GM19468 (cell line): ENCODE data around the gene APBA2.

Experiments used
- ATAC-seq: cut with Tn5 transposase; IDR thresholded peaks from one replicate; pipeline ENCODE4 v1.9.1; 2021; ENCODE audit warnings: mild to moderate bottlenecking, moderate library complexity, moderate number of reproducible peaks; ENCODE audit not compliant: unreplicated experiment; ENCODE audit errors: extremely low read depth

APBA2 gene

DNA sequence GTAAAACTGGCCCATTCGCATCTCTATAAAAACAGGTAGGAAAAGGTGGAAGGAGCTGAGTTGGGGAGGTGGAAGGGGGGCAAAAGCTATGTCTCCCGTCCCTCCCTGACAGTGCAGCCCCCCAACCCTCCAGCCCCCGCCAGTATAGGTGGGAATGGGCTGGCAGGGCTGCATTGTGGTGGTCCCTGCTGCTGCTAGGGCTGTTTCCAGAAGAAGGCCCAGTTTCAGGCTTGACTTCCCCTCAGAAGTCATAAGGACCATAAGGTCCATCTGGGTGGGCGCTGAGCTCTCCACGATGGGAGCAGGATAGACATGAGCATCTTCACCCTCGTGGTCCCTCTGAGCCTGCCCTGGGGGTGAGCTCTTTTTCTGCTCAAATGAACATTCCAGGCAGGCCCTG is 44.2 kb downstream of the APBA2 start:
- no peak for ATAC-seq

DNA sequence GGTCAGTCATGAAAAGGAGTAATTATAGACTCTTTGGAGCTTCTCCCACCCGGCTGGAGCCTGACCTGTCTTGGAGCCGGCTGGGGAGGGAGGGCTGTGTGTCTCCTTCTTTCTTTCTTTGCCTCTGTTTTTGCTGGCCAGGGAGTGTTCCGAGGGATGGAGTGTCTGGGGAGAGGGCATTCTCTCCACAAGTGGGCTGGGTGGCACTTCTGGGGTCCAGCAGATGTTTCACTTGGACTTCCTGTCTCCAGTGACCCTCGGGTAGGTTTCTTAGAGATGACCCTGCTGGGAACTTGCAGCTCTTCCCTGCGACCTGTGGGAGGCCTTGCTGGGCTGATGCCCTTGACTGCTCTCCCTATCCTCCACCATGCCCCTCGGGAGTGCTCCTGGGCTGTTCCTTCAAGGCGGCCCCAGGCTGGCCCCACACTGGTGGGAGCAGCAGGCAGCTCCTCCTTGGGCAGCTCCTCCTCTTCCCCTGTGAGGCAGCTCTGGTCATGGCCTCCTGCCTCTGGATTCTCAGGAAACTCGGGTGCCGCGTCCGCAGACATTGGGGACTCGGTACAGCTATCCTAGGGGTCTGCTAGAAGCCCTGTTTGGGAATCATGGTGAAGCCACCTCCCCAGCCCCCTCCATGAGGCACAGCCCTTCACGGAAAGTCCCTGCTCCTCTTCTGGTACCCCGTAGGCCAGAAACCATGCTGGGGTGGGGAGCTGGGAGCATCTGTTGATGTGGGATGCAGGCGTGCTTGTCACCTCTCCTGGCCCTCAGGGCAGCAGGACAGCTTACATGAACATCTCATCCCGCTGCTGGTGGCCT is 44.9 kb downstream of the APBA2 start:
- ATAC-seq, result no peak

DNA sequence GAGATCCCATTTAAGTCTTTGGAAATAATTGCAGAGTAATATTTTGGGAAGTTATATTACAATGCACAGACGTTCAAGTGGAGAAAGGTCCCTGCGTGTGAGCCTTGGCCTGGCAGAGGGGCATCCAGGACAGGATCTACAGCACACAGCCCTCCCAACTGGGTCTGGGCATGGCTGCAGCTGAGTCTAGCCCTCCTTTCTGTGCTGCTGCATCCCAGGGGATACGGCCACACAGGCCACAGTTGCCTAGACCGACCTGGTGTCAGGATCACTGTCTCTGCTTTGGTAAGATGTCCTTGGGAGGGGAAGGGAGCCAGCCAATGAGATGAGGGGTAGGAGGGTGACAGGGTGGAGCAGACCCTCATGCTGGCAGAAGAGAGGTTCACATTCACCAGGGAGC is 46.1 kb downstream of the APBA2 start:
- no peak for ATAC-seq

DNA sequence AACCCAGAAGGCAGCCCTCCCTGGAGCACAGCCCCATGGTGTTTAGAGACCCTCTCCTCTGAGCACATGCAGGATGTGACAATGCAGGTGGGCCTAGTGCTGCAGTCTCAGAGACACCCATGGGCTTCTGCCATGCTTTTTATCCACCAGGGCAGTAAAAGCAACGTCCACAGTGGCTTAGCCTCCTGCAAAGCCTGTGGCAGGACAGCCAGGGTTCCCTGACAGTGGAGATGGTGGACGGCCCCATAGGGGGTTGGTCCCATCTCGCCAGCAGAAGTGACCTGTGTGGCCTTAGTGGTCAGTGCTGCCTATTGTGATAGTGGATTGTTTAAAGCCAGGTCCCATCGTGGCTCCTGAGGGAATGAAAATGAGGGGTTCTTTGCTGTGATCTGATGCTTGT is 46.6 kb downstream of the APBA2 start:
- ATAC-seq, result no peak

DNA sequence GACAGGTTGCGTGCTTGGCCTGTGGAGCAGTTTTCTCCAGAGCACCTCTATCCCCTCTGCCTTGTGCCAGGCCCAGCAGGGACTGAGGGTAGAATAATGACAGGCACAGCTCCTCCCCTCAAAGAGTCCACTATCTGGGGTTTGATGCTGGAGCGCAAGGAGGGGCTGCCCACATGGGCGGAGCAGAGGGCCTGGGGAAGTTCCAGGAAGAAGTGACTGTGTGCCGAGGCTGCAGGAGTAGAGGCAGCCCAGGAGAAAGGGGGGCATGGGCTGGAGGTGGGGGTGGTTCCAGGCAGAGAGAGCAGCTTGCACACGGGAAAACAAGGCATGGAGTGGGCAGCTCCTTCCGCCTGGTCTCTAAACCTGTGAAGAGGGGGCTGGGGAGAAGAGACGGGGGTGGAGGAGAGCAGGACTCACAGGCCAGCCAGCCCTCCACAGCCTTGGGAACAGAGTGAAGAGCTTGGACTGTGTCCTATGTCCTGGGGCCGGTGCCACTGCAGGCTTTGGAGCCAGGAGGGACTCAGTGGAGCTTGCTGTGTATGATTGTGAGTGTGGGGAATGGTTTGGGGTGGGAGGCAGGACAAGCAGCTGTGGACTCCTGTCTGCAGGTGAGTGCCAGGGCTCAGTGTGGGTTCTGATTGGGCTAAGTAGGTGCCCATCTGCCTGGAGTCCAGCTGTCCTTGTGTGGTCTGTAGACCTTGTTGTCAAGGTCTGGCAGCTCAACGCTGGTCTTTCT is 48.1 kb downstream of the APBA2 start:
- ATAC-seq, result no peak

DNA sequence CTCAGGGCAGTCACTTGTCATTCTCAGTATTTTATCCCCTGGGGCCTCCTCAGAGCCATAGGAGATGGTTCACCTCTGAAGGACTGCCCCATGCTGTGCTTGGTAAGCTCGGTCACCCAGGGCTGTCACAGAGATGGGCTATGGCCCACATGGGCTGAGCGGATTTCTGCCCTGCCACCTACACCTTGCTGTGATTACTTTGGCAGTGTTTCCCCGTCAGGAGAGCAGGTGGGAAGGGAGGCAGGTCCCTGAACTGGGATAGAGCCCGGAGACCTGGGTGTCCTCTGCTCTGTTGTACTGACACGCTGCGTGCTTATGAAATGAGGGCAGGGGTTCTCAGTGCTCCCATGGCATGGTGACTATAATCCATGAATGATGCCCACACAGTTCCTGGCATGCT is 48.9 kb downstream of the APBA2 start:
- ATAC-seq, result no peak

DNA sequence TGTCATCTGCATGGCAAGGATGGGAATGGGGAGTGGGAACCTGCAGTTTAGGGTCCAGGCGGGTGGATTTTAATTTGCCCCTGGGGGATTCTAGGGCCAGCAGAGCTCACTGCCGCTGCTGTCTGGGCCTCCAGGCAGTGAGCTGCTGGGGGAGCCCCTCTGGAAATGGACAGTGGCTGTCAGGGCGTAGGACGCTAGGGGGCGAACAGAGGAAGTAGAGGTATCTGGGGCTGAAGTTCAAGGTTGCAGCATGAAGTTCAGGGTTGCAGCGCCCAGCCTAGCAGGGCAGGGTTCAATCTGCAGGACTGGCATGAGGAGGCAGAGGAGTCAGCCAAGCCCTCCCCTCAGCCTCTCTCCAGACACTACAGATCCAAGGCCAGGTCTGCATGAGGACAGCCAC is 49.5 kb downstream of the APBA2 start:
- ATAC-seq, result no peak

DNA sequence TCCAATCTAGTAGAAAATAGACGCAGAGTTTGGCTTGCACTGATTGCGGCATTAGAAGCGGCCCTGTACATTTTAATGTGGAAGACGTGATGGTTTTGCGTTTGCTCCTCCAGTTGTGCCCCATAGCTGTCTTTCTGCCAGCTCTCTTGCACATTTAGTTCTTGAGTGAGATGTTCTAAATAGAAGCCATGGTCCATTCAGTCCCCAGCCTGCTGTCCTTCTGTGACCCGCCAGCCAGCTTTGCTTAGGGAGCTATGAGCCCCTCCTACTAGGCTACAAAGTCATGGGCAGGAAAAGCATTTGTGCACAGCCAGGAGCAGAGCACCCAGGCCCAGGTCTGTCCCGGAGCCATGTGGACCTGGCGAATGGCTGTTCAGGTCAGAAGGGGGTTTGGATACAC is 50.3 kb downstream of the APBA2 start:
- no peak for ATAC-seq

DNA sequence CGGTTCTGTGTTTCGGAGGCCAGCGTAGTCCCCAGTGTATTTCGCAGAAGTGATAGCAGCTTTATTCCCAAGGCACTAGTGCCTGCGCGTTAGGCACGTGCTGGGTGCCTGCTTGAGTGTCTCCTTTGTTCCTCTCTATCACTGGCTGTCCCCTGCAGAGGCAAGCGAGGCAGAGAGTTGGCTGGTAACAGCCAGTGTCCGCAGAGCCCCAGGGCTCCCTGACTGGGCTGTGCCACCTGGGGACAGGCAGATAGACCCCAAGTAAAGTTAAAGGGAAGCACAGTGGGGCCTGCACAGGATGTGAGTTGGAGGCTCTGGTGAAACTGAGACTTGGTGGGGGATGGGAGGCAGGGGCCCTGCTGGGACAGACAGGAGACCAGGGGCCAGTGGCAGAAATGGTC is 50.7 kb downstream of the APBA2 start:
- no peak for ATAC-seq

DNA sequence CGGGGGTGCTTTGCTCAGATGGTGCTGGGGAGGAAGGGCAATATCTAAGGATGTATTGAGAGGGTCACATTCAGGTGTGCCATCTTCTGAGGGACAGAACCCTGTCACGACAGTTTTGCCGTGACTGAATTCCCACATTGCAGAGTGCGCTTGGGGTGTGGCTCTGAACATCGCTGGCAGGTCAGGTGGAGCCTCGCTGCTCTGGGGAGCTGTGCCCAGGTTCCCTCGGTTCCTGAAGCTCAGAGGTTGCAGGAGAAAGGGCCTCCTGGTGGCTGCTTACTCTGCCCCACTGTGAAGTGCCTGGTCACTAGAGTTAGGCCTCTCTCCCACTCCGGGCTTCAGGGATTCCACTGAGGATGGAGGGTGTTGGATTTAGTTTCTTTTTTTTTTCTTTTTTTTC is 51.5 kb downstream of the APBA2 start:
- ATAC-seq, result no peak

DNA sequence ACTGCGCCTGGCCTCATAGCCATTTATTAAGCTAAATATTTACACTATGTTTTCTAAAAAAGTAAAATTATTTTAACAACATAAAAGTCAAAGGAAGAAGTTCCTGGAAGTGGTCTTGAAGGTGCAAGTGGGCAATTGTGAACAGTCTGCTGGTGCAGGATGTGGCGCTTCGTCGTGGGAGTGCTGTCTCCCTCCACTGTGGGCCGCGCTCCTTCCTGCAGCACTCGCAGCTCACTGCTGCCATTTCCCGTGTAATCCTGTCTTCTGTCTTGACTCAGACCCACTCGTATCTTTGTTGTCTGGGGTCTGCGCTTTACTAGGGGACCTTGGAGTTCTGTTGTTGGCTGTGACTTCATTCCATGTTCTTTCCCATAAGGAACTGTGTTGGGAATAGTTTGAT is 56.3 kb downstream of the APBA2 start:
- ATAC-seq, result no peak

DNA sequence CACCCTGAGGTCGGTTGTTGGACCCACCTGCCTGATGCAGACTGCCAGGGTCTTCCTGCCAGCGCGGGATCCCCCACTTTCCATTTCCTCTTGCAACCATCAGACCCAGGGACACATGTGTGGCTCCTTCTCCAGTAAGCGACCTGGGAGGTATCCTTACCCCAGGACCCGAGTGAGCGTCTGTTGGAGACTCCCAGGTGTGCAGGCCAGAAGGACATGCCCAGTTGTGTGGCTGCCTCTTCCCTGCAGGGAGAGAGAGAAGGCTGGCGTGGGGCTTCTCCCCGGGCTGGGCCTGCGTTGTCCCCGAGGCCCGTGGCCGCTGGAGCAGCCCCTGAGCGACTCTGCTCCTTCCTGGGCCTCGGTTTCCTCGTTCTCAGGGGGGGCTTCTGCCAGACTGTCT is 56.8 kb downstream of the APBA2 start:
- ATAC-seq, result no peak

DNA sequence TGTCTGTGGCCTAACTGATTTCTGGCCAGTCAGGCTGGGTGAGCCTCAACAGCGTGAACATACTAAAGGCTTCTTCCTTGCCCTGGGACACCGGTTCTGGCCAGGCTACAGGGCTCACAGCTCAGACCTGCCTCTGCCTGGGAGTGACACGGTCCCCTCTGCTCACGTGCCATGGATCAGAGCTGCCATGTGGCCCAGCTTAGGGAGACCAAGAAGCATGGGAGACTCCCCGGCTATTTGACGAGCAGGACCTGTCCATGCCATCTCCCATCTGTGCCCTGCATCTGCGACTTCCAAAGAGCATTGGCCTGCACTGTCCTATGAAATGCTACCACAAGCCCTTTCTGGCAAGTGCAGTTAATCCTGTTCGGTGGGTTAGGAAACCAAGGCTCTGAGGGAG is 57.4 kb downstream of the APBA2 start:
- ATAC-seq, result no peak

DNA sequence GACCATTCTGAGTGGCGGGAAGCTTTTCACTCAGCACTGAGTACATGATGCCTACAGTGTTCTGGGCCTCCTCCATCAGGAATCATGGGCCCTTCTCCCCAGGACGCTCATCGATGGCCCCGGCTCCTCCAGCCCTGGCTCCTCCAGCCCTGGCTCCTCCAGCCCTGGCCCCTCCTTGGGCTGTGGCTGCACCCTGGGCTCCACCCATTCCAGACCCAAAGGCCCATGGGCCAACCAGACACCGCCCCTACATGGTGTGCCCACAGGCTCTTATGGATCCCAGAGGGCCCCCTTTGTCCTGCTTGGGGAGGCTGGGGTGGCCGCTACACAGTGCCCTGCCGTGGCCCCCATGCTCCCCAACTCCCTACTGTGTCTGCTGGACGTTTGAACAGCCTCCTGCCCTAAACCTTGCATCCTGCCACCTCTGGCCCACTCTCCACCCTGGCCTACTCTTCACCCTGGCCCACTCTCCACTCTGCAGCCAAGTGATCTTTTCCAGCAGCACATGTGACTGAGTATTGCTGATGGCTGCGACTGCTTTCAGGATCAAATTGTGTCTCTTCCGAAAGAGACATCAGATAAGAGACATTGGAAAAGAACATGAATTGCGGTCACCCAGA is 57.9 kb downstream of the APBA2 start:
- no peak for ATAC-seq

DNA sequence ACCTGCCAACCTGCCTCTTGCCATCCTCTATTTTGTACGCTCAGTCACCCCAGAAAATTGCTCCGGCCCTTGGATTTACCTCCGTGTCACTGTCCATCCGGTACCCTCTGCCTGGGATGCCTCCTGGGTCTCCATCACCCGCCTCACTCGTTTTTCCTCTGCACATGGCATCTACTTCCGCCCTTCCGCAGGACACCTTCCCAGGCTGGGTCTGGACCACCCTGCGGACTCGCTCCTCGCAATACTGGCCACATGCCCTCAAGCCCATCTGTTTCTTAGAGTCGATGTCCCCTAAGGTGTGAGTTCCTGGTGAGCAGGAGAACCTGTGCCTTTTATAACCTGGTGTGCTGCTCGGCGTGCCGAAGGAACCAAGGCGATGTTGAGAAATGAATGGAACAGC is 58.5 kb downstream of the APBA2 start:
- no peak for ATAC-seq

DNA sequence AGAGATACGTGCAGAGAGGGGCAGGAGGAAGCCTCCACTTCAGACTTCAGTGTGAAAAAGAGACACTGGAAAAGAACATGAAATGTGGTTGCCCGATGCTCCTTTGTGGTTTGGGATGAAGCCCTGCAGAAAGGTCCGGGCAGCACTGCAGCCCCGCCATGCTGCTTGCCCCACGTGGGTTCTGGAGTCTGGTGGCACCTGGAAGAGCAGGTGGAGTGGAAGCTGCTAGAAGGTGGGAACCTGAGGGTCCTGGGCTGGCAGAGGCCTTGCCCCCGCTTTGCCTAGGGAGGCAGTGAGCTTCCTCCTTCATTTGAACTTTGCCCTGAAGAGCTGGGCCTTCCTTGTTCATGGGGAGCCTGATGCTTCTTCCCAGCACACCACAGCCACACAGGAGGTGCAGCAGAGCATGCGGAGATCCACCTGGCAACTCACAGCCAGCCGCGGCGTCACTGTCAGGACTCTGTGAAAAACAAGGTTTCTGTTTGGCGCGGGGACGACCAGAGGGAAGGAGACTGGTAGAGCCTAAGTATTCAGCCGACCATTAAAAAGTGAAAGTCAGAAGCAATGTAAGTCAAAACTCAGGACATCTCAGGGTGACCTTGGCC is 59.0 kb downstream of the APBA2 start:
- no peak for ATAC-seq

DNA sequence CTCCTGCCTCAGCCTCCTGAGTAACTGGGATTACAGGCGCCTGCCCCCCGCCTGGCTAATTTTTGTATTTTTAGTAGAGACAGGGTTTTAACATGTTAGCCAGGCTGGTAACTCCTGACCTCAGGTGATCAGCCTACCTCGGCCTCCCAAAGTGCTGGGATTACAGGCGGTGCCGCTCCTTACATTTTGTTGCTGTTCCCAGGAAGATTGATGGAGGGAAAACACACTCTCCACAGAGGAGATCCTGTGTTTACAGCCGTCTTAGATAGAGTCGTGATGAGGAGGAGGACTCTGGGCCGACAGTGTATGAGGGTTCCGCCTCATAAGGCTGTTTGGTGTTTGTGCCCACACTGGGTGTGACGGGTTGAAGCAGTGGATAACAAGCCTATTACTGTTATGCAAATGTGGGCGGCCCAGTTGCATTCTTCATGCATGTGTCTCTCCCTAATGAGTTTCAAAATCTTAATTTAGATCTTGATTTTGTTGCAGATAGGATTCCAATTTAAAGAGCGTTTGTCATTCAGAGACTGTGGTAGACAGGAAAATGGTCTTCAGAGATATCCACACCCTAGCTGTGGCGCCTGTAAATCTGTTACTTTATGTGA is 60.0 kb downstream of the APBA2 start:
- no peak for ATAC-seq

DNA sequence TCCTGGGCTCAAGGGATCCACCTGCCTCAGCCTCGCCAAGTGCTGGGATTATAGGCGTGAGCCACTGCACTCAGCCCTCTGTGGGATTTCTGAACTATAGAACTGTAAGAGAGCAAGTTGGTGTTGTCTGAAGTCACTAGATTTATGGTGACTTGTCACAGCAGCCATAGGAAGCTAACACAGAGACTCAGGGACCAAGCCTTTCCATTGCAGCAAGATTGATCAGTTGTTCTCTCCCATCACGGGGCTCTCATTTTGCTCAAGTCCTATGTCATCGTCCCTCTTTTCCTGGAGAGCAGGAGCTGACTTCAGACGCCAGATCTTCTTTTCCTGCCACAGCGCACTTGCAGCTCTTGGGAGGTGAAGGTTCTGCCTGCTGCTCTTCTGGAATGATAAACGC is 61.0 kb downstream of the APBA2 start:
- no peak for ATAC-seq

DNA sequence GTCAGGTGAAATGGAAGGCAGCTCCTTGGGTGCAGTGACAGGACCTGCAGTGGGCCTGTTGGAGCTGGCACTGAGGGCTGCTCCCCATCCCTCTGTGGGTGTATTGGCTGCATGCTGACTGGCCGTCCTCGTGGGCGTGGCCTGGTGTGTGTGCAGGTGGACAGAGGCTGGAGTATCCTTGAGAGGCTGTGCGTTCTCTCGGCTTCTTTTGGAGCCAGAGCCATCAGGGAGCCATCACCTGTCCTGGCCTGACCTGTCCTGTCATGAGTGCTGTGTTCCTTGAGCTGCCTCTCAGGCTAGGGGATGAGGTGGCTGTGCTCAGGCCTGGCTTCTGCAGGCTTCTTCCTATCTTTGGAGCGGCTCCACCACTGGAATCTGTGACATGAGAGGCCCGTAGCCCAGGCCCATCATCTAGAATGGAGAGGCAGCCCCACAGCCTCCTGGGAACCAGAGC is 61.5 kb downstream of the APBA2 start:
- no peak for ATAC-seq

DNA sequence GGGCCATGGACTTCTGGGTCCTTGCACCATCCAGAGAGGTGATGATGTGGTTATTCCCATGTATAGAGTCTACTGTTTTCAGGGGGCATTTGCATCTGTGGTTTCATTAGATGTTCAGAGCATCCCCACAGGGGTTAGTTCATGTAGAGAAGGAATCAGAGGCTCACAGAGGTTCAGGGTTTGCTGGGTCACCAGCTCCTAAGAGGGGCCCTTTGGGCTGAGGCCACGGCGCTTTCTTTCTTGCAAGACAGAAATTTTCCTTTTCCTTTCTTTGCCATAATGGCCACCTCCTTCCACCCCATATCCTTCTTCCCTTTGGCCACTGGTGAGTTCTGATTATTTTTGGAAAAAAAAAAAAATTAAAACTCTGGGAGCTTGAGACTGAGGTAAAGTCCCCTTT is 62.3 kb downstream of the APBA2 start:
- no peak for ATAC-seq

DNA sequence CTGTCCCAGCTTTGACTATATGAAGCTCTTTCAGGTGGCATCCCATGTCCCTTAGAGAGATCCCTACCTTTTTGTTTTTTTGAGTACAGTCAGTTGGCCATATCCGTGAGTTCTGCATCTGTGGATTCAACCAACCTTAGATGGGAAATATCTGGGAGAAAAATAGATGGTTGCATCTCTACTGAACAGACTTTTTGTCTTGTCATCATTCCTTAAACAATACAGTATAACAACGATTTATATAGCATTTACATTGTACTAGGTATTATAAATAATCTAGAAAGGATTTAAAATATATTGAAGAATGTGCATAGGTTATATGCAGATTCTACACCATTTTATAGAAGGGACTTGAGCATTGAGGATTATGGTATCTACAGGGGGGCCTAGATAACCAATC is 65.1 kb downstream of the APBA2 start:
- ATAC-seq, result no peak
